AG04449 (cell line): ENCODE measurements around the gene ABHD12B.

Experiments
- CTCF ChIA-PET: fragments of 350-600 bp; formaldehyde crosslinking; extraction: SDS; loops from one replicate; lab custom pipeline; 2021; ENCODE audit warnings: antibody characterized with exemption; lab: Yijun Ruan, JAX
- POLR2A ChIA-PET: fragments of 400-600, 350-600 bp; formaldehyde crosslinking; extraction: SDS; loops from one replicate; lab custom pipeline; 2020; ENCODE audit warnings: antibody characterized with exemption, inconsistent platforms; lab: Yijun Ruan, JAX
- DNase-seq: peaks from one replicate; pipeline ENCODE4 v3.0.0-alpha.2; 2010; ENCODE audit warnings: low read depth, low spot score
- H3K4me3 ChIP-seq: 2 replicates; pipeline ENCODE4 v1.5.1; 2011; ENCODE audit warnings: low read depth, mild to moderate bottlenecking, control low read depth, low read length
- CTCF ChIP-seq: IDR thresholded peaks from one replicate; pipeline ENCODE4 v1.5.1; 2011; ENCODE audit warnings: mild to moderate bottlenecking, moderate library complexity, low read length, control low read depth, inconsistent platforms; ENCODE audit not compliant: insufficient read depth; ENCODE audit errors: missing control alignments

The ABHD12B gene

GRCh38 chr14:50897658-50898175 is 25.9 kb downstream of the ABHD12B start:
- ChIA-PET CTCF (no interaction called here), POLR2A (no interaction called here)
- H3K4me3 ChIP-seq, result no peak overlapping the region
- no peak for TF ChIP-seq CTCF
- no peak for DNase-seq

DNA sequence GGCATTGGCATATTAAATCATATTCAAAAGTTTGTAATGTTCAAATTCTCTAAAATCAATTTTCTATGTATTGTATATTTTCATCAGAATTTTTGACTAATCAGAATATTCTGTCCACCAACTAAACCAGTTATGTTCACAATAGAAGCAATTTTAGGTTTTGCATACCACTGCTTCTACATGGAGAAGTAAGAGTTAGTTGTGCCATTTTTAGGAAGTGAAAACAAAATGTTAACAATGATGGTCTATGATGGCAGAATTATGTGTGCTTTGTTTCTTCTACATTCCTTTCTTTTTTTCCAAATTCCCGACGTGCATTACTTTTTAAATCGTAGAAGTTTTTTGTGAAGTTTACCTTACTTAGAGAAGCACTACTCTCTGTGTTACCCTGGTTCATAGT is 29.5 kb downstream of the ABHD12B start:
- H3K4me3 ChIP-seq, result no peak overlapping the region
- TF ChIP-seq CTCF, result no peak
- ChIA-PET CTCF (no interaction called here), POLR2A (no interaction called here)
- no peak for DNase-seq

GRCh38 chr14:50904719-50905118 is 32.9 kb downstream of the ABHD12B start:
- no peak for TF ChIP-seq CTCF
- no peak for DNase-seq
- no peak overlapping the region for H3K4me3 ChIP-seq
- ChIA-PET POLR2A (no interaction called here), CTCF (interaction anchor here (1.1 to 1.6 kb wide), 3 partner anchors 12 to 20 kb away, joined by 3 to 4 read pairs (median 4); no protein-coding TSS in a partner anchor)

DNA sequence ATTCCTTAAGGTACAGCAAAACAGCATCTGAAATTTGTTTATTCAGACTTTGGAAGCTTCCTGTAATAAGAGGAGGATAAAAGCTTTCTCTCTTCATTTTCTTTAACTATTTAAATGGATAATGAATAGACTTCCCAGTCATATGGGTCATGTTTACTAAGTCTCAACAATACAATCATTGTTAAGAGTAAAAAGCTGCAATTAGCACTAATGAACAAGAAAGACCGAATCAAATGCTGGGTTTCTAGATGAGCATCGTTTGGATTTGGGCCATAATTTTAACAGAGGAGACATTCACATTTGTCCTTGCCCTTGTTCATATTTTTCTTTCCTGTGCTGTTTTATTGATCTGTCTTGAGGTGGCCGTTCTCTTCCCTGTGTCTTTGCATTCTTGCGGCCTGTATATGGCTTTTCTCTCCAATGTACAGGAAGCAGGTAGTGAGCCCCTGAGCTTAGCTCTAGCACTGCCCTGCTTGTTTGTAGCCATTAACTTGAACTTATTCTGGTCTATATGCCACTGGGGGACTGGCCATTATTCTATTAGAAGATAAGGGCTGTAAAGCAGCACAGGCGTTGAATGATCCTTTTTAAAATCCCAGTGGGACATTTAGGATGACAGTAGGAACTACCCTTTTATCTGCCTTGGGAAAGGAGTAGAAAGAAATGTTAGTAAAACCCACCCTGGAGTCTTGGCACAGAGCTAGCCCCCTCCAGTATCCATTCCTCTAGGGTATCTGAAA is 34.6 kb downstream of the ABHD12B start:
- TF ChIP-seq CTCF, result no peak
- no peak for DNase-seq
- CTCF ChIA-PET, result interaction anchor here (1.0 to 1.6 kb wide), 2 partner anchors 10 to 12 kb away, joined by 3 to 4 read pairs; no protein-coding TSS in a partner anchor
- POLR2A ChIA-PET, result no interaction called here
- H3K4me3 ChIP-seq, result no peak overlapping the region

DNA sequence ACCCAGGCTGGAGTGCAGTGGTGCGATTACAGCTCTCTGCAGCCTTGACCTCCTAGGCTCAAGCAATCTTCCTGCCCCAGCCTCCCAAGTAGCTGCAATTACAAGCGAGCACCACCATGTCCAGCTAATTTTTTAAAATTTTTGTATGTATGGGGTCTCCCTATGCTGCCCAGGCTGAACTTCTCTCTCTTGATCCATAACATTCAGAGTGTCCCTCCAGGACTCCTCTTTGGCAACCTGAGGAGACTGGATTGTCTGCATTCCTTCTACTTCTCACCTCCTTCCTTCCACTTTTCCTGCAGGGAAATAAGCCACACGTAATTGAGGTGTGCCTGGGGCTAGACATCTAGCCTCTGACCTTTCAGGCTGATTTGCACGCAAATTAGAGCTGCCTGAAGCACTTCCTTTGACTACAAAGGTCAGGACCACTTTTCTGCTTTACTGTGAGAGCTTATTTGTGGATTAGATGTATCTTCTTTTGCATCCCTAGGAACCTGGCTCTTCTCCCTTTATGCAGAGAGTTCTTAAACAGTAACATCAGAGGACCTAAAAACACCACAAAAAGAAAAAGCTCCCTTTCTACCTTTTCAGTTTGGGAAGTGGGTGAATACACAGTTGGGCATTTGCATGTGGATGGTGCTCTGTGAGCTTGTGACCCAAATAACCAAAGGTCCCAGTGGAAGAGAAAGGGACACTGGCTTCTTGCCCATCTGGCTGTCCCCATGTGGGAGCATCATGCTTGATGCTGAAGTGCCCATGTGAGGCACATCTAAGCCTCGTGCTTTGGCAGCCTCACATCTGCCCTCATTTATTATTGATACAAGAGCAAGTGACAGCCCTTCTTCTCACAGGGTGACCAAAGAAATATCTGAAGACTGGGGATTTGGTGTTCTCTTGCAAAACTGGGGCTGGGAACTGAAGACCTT is 38.9 kb downstream of the ABHD12B start:
- H3K4me3 ChIP-seq, result no peak overlapping the region
- CTCF ChIA-PET, result interaction anchor here (1.2 to 1.6 kb wide), 4 partner anchors 12 to 51 kb away, joined by 3 to 5 read pairs (median 3); no protein-coding TSS in a partner anchor
- POLR2A ChIA-PET, result no interaction called here
- no peak for TF ChIP-seq CTCF
- DNase-seq, result no peak
